ENCODE results near the gene NMUR1. TPM values are rescaled to one million over a fixed set of nuclear protein-coding genes. Genes with fewer than 3 reads are reported as not detected.
"Not testable (repeated sequence)": the region's sequence is repeated elsewhere in the genome, so short reads cannot be mapped to it uniquely, and the experiment has no call there.

Gene NMUR1
- total RNA-seq, 1 experiment from 2014 or later = not detected

DNA sequence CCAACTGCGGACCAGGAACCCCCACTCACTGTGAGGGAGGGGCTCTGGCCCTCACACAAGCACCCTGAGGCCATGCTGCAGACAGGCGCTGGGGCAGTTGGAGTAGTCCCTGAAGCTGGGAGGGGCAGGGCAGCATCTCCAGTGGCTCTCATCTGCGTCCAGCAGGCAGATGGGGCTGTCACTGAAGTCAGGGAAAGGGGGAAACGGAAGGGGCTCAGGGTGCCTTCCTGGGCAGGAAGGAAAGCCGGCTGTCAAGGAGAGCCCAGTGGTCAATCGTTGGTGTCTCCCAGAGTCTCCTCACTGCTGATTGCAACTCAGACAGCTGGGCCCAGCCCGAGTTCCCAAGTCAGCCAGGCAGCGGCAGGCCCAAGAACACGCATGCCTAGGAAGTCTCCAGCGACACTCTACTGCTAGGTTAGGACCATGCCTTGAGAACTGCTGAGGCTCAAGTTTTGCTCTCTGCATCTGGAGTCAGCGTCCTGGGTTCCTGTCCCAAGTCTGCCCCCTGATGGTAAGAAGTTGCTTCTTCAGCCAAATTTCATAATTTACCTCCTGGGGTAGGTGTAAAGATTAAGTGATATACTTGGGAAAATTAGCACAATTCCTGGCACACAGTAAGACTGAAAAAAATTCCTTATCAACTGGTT is 27.4 kb upstream of the NMUR1 start:
- Histone ChIP-seq H3K9me3 (peaks cover 7% of the 10 kb centered on the region; the same call in 1 of the 2 replicates), H3K36me3 (no peaks in the 10 kb centered on the region), H3K27me3 (no peaks in the 10 kb centered on the region), H3K4me3 (no peak overlapping the region)
- peak; percentile 34 for DNase-seq

DNA sequence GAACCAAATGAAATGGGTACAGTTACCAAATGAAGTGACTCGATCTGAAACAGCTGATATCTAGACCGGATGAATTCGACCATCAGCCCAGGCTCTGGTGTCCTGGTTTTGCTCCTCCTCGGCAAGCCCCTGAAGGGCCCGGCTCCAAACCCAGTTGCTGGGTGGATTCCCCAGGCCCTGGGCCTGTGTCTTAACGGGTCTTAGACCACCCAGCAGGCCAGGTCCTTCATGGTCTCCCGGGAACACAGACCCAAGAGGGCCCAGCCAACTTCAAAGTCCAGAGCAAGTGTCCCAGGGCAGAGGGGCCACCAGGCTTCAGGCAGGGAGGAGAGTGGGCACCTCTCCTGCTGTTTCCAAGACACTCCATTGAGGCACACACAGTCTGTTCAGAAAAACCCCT is 26.7 kb upstream of the NMUR1 start:
- DNase-seq = no peak
- Histone ChIP-seq H3K9me3 (peaks cover 10% of the 10 kb centered on the region; the same call in 1 of the 2 replicates), H3K27me3 (no peaks in the 10 kb centered on the region), H3K36me3 (no peaks in the 10 kb centered on the region), H3K4me3 (no peak overlapping the region)

DNA sequence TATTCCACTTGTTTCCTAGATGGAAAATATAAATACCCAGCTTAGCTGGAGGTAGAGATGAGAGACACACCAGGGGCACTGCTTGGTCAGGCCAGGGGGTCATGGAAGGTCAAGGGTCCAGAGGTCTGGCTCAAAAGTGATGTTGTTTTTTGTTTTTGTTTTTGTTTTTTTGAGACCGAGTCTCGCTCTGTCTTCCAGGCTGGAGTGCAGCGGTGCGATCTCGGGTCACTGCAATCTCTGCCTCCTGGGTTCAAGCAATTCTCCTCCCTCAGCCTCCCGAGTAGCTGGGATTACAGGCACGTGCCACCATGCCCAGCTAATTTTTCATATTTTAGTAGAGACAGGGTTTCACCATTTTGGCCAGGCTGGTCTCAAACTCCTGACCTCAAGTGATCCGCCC is 26.3 kb upstream of the NMUR1 start:
- H3K27me3 ChIP-seq, H3K36me3 ChIP-seq, DNase-seq, H3K4me3 ChIP-seq: not testable (repeated sequence)
- peaks cover 10% of the 10 kb centered on the region; the same call in 1 of the 2 replicates for H3K9me3 ChIP-seq

DNA sequence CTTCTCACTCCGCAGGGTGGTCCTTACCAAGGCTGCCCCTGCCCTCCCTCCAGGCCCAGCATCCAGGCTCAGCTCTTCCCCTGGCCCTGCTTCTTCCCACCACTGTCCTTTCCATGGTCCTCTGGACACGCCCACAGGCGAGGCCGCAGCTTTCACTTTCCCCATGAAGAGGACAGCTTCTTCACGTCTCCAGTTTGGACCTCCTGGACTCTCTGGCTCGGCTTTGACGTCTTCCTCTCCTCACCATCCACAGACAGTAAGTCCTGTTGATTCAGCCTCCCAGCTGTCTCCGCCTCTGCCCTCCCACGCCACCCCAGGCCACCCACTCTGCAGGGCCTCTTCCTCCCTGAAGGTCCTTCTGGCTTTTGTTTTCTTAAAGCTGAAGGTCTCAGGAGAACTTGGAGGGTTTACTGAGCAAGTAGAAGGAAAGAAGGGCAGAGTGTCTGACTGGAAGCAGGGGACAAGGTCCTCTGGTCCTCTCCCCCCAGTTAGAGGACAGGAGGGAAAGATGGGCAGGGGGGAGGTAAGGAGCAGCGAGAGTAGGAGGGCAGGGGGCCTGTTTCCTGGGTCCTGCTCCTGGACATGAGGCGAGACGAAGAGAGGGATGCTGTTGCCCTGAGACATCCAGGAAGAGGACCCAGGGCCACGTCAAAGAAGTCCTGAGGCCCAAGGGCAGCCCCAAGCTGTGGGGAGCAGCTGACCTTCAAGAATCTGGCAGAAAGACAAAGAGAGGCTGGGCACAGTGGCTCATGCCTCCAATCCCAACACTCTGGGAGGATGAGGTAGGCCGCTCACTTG is 24.7 kb upstream of the NMUR1 start:
- no peak overlapping the region for H3K4me3 ChIP-seq
- no peaks in the 10 kb centered on the region for H3K27me3 ChIP-seq
- no peaks in the 10 kb centered on the region for H3K36me3 ChIP-seq
- no peak for DNase-seq
- peaks cover 10% of the 10 kb centered on the region; the same call in 1 of the 2 replicates for H3K9me3 ChIP-seq

DNA sequence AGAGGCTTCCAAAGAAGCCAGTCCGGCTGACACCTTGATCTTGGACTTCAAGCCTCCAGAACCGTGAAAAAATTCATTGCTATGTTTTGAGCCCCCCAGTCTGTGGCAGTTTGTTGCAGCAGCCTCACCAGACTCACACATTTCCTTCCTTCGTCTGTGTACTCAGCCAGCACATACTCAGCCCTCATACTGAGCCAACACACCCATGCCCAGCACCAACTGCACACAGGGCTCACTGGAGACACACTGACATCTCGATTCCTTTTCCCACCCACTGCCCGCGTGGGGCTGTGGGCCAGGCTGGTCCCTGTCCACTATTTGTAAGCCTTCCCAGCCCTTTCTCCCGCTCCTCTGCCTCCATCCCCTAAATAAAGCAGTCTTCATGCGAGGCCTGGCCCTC is 24.1 kb upstream of the NMUR1 start:
- Histone ChIP-seq H3K4me3 (no peak overlapping the region), H3K36me3 (no peaks in the 10 kb centered on the region), H3K27me3 (no peaks in the 10 kb centered on the region), H3K9me3 (peaks cover 10% of the 10 kb centered on the region; the same call in 1 of the 2 replicates)
- no peak for DNase-seq

DNA sequence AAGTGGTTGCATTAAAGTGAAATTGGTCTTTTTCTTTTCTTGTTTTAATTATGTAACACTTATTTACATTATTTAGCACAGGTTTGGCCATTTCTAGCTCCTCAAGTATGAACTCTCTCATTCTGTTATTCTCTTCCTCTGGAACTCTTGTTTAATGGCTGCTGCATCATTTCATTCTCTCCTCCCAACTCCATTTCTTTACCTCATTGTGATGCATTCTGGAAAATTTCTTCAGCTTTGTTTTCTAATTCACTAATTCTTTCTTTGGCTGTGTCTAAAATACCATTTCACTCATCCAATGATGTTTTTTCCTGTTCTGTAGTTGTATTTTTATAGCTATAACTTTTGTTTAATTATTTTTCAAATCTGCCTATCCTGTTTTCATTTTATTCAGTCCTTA is 22.5 kb upstream of the NMUR1 start:
- H3K27me3 ChIP-seq = no peaks in the 10 kb centered on the region
- H3K9me3 ChIP-seq = peaks cover 10% of the 10 kb centered on the region; the same call in 1 of the 2 replicates
- no peak for DNase-seq

DNA sequence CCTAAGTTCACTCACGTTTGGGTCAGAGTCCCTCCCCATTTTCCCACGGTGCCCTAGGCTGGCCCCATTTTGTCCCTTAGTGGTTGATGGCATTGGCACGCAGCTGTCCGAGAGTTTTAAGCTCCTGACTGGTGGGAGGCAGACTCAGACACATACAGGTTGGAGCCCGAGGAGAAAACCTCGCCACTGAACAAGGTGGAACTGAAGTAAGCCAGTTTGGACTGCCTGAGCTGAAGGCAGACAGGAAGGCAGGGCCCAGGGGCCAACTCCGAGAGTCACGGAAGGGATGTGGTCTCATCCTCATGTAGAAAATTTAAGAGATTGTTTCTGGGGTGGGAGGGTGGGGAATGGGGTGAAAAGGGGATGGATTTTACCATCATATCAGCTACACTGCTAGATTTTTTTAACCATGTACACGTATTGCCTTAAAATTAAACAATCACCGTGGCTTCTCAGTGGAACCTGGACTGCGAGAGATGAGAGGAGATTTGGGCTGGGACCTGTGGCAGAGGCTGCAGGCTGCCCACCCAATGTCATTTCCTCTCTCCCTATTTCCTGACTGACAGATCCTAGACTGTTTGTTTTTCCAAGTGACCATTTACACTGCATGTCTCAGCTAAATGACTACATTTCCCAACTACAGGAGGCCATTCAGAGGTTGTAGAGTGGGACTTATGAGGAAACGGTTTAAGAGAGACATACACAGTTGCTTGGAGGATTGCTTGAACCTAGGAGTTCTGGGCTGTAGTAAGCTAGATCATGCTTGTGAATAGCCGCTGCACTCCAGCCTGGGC is 19.4 kb upstream of the NMUR1 start:
- peaks cover 10% of the 10 kb centered on the region; the same call in 1 of the 2 replicates for H3K9me3 ChIP-seq
- no peaks in the 10 kb centered on the region for H3K36me3 ChIP-seq
- H3K4me3 ChIP-seq = no peak overlapping the region
- no peaks in the 10 kb centered on the region for H3K27me3 ChIP-seq
- no peak for DNase-seq

More for the DNA sequence above, 22.5 kb upstream of the NMUR1 start:
- Histone ChIP-seq H3K4me3 (no peak overlapping the region), H3K36me3 (no peaks in the 10 kb centered on the region)

DNA sequence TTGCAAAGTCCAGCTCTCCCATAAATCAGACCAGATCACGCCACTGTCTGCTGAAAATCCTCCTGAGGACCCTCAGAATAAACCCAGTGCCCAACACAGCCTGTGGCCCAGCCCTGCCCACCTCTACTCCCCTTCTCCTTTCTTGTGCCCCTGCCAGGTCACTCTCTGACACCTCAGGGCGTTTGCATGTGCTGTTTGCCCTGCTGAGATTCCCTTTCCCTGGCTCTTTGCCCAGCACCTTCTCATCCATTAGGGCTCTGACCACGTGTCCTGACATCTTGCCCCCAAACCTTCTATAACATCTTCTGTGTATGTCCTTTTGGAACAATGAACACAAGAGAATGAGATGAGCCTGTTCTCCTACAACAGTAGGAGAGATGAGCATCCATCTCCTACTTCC is 18.5 kb upstream of the NMUR1 start:
- DNase-seq = no peak
- H3K27me3 ChIP-seq = no peaks in the 10 kb centered on the region
- H3K9me3 ChIP-seq = peaks cover 10% of the 10 kb centered on the region; the same call in 1 of the 2 replicates
- no peaks in the 10 kb centered on the region for H3K36me3 ChIP-seq
- H3K4me3 ChIP-seq = no peak overlapping the region

DNA sequence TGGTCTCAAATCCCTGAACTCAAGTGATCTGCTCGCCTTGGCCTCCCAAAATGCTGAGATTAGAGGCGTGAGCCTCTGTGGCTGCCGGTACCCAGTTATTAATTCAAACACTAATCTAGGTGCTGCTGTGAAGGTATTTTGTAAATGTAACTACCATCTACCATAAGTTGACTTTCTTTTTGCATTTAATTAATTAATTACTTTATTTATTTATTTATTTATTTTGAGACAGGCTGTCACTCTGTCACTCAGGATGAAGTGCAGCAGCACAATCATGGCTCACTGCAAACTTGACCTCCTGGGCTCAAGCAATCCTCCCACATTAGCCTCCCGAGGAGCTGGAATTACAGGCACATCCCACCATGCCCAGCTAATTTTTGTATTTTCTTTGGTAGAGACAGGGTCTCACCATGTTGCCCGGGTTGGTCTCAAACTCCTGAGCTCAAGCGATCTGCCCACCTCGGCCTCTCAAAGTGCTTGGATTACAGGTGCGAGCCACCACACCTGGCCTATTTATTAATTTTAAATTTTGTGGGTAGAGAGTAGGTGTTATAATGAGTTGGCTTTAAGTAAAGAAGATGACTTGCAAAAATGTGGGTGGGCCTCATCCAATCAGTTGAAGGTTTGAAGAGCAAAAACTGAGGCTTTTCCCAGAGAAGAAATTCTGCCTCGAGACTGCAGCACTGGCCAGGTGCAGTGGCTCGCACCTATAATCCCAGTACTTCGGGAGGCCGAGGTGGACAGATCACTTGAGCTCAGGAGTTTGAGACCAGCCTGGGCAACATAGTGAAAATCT is 17.3 kb upstream of the NMUR1 start:
- peaks cover 2% of the 10 kb centered on the region; the same call in 1 of the 2 replicates for H3K9me3 ChIP-seq
- no peaks in the 10 kb centered on the region for H3K36me3 ChIP-seq
- H3K27me3 ChIP-seq = no peaks in the 10 kb centered on the region
- DNase-seq = no peak
- no peak overlapping the region for H3K4me3 ChIP-seq

DNA sequence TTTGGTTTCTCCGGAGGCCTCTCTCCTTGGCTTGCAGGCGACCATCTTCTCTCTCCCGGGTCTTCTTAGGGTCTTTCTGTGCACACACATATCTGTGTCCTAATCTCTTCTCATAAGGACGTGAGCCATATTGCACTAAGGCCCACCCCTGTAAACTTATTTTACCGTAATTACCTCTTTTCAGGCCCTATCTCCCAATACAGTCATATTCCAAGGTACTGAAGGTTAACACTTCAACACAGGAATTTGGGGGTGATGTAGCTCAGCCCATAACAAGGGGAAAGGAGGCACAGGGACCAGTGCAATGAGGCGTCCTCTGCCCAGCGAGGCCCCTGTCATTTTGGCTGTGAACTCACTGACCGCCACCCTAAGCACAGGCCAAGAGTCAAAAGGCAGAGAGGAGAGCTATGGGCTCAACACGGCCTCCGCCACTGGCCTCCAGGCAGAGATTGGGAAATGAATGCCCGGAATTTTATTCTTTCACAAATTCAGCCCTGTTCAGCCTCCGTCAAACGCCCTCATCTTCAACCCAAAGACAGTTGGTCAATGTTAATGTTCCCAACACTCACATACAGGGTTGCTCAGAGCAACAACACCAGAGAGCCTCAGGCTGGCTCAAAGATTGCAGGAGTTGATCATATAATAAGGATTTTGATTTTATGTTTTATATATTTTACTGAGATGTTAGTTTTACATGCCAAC is 15.9 kb upstream of the NMUR1 start:
- DNase-seq = no peak
- Histone ChIP-seq H3K9me3 (no peaks in the 10 kb centered on the region; the same call in 1 of the 2 replicates), H3K27me3 (no peaks in the 10 kb centered on the region), H3K36me3 (no peaks in the 10 kb centered on the region), H3K4me3 (no peak overlapping the region)

DNA sequence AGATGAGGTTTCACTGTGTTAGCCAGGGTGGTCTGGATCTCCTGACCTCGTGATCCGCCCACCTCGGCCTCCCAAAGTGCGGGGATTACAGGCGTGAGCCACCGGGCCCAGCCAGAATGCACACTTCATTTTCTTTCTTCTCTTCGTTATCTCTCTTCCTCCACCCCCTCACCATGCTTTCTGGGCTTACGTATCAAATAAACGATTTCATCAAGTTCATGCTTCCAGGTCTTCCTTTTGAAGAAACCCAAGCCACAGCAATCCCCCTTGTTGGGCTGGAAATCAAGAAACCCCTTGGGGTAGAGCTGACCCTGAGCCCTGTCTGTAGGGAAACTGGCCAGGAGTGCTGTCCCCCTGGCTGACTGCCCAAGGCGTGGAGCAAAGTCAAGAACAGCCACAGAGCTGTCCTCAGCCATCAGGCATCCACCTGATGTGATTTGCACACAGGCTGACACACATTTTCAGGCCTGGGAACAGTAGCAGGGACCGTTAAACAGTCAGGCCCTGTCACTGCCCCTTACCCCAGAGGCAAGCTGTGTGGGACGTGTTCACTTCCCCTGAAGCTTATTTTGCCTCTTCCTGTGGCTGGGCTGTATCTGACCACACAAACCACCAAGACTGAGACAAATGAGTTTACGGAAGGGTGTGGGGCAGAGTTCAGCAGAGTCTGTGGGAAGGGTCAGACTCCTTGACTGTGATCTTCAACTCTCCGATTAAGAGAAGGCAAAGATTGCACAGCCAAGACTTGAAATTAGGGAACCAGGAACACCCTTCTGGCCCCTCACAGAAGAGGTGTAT is 15.1 kb upstream of the NMUR1 start:
- Histone ChIP-seq H3K4me3 (no peak overlapping the region), H3K27me3 (no peaks in the 10 kb centered on the region), H3K9me3 (no peaks in the 10 kb centered on the region; the same call in 1 of the 2 replicates), H3K36me3 (no peaks in the 10 kb centered on the region)
- no peak for DNase-seq

DNA sequence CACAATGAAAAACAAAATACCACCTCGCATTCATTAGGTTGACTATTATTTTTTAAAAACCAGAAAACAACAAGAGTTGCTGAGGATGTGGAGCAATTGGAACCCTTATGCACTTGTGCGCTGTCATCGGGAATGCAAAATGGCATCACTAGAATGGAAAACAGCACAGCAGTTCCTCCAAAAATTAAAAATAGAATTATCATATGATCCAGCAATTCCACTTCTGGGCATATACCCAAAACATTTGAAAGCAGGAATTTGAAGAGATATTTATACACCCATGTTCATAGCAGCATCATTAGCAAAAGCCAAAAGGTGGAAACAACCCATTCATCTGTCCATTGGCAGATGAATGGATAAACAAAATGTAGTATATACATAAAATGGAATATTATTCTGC is 11.9 kb upstream of the NMUR1 start:
- Histone ChIP-seq H3K36me3 (no peaks in the 10 kb centered on the region), H3K4me3 (no peak overlapping the region), H3K27me3 (no peaks in the 10 kb centered on the region), H3K9me3 (no peaks in the 10 kb centered on the region; the same call in 1 of the 2 replicates)
- DNase-seq = no peak

DNA sequence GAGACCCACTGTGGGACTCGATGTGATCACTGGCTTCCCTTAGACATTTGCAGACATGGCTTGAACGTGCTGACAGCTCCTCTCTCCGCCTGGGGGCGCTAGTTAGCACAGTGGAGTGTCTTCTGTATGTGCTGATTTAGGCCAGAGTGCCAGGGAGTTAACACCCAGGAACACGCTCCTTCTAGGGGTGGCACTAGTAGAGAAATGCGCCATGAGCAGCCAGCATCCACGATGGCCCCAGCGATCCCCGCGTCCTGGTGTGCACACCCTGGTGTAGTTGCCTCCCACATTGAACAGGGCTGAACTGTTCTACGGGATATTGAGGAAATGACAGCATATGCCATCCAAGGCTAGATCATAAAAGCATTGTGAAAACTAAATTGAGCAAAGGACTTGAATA is 11.4 kb upstream of the NMUR1 start:
- Histone ChIP-seq H3K4me3 (no peak overlapping the region), H3K36me3 (no peaks in the 10 kb centered on the region), H3K27me3 (no peaks in the 10 kb centered on the region), H3K9me3 (no peaks in the 10 kb centered on the region; the same call in 1 of the 2 replicates)
- DNase-seq = no peak

DNA sequence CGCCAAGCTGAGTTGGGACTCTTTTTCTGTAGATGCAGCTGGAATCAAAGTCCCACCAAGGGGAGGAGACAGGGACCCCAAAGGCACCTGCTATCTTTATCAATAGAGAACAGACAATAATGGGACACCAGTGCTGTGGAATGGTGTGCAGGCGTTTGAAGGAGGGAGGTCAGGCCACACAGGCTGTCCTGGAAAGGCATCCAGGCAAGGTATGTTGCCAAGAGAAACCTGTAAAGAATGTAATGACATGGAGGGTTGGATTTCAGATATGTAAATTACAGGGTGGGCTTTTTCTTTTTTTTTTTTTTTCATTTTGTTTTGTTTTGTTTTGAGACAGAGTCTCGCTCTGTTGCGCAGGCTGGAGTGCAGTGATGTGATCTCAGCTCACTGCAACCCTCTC is 9.7 kb upstream of the NMUR1 start:
- DNase-seq = no peak
- H3K36me3 ChIP-seq = no peaks in the 10 kb centered on the region
- no peak overlapping the region for H3K4me3 ChIP-seq
- no peaks in the 10 kb centered on the region; the same call in 1 of the 2 replicates for H3K9me3 ChIP-seq
- no peaks in the 10 kb centered on the region for H3K27me3 ChIP-seq

DNA sequence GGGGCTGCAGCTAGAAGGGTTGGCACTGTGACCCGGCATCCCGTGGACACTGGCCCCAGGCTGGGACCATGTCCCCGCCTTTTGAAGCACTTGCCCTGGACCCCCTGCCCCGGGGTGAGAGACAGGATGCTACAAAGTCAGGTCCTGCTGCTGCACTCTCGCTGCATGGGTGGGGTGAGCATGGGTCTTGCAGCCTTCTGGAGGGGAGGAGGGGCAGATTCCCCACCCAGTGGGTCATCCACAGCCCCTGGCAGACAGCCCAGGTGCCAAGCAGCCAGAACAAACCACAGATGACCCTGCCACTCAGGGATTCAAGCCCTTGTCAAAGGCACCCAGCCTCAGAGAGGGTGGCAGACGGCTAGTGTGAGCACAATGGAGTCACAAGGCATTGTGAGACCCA is 5.7 kb upstream of the NMUR1 start:
- H3K27me3 ChIP-seq = no peaks in the 10 kb centered on the region

More for the DNA sequence above, 5.7 kb upstream of the NMUR1 start:
- H3K4me3 ChIP-seq = no peak overlapping the region
- no peak for DNase-seq
- H3K36me3 ChIP-seq = no peaks in the 10 kb centered on the region
- H3K9me3 ChIP-seq = no peaks in the 10 kb centered on the region
